ENCODE data around the gene OXCT1.

Gene OXCT1

DNA sequence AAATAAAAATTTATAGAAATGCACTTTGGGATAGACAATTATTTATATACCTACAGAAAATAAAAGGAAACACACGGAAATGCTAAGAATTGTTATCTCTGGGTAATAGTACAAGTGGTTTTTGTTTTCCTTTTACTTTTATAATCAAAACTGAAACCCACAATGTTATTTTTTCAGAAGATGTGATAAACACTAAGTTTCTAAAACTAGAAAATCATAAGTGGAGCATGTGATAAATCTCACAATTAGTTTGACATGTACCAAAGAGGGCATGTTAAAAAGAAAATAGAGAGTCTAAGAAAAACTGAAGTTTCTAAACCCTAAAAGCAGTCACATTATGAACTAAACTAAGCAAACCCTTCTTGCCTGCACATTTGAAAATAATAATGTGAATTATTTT is 61.1 kb downstream of the OXCT1 start:
- no peaks in the 10 kb centered on the region for H3K27me3 Mint-ChIP-seq
- H3K27ac Mint-ChIP-seq (ENCODE audit: low read depth) = no peak overlapping the region

DNA sequence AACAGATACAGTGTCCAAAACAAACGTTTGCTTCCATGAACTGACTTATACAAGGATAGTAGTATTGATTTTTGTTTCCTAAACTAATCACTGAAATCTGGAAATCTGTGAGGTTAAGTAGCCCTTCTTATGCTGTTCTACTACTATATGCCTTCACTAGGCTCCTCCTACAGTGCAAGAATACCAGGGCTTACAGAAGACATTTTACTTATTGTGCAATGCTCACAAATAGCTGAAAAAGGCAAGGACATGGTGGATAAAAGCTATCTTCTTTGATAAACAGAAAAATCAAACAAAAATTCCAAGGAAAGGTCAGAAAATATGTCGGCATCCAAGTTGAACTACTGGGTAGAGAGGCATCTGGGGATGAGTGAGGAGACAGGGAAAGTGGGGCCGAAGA is 61.9 kb downstream of the OXCT1 start:
- Mint-ChIP-seq H3K27me3 (no peaks in the 10 kb centered on the region), H3K4me3 (no peak overlapping the region), H3K27ac (ENCODE audit: low read depth) (no peak overlapping the region), H3K36me3 (ENCODE audit: insufficient read depth) (peaks cover 11% of the 10 kb centered on the region), H3K4me1 (peaks cover 44% of the 10 kb centered on the region), H3K9me3 (no peaks in the 10 kb centered on the region)
- DNase-seq (ENCODE audit: low spot score in 2 of 2) (no peak), ATAC-seq (replicated peaks; ENCODE audit: extremely low read depth, poor library complexity, severe bottlenecking) (no peak)

More for the DNA sequence above, 61.1 kb downstream of the OXCT1 start:
- ATAC-seq (replicated peaks; ENCODE audit: extremely low read depth, poor library complexity, severe bottlenecking) = no peak
- no peak for DNase-seq (ENCODE audit: low spot score in 2 of 2)
- Mint-ChIP-seq H3K9me3 (no peaks in the 10 kb centered on the region), H3K4me3 (no peak overlapping the region), H3K36me3 (ENCODE audit: insufficient read depth) (peaks cover 8% of the 10 kb centered on the region), H3K4me1 (peaks cover 48% of the 10 kb centered on the region)

DNA sequence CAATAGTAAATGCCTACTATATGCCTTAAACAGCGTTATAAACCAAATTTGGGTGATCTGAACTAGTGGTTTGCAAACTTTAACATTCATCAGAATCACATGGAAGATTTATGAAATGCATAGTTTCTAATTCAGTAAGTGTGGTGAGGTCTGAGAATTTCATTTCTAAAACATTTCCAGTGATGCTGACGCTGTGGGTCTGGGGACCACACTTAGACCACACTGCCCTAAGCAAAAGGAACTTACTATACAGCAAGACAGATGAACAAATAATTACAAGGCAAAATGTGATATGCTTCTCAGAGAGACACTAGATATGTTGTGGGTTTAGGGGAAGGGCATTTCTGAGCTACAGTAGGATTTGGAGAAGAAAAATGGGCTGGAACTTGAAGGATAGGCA is 72.6 kb downstream of the OXCT1 start:
- H3K36me3 Mint-ChIP-seq (ENCODE audit: insufficient read depth) = peaks cover 21% of the 10 kb centered on the region
- no peaks in the 10 kb centered on the region for H3K9me3 Mint-ChIP-seq
- no peak for ATAC-seq (replicated peaks; ENCODE audit: extremely low read depth, poor library complexity, severe bottlenecking)

DNA sequence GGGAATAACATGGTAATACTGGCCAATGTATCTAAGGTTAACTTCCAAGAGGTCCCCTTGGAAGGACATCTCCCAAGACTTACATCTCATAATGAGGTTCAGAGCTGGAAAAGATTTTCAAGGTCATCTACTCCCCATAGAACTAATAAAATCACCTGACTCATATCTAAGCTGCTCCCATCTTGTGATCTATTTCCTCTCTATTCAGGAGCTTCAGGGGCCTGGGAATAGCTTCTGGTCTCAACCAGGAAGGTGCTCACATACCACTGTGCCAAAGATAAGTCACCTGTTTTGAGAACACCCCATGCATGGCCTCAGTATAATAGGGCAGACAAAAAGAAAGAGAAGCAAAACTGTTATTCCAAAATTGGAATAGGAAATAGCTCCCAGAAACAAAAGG is 74.2 kb downstream of the OXCT1 start:
- H3K4me1 Mint-ChIP-seq = no peaks in the 10 kb centered on the region
- H3K36me3 Mint-ChIP-seq (ENCODE audit: insufficient read depth) = peaks cover 28% of the 10 kb centered on the region
- no peak overlapping the region for H3K4me3 Mint-ChIP-seq
- no peaks in the 10 kb centered on the region for H3K9me3 Mint-ChIP-seq
- H3K27ac Mint-ChIP-seq (ENCODE audit: low read depth) = no peak overlapping the region
- ATAC-seq (replicated peaks; ENCODE audit: extremely low read depth, poor library complexity, severe bottlenecking) (no peak), DNase-seq (ENCODE audit: low spot score in 2 of 2) (no peak)
- H3K27me3 Mint-ChIP-seq = no peaks in the 10 kb centered on the region

More for the DNA sequence above, 72.6 kb downstream of the OXCT1 start:
- Mint-ChIP-seq H3K4me1 (no peaks in the 10 kb centered on the region), H3K27ac (ENCODE audit: low read depth) (peak overlapping the region; percentile 1), H3K27me3 (no peaks in the 10 kb centered on the region), H3K4me3 (no peak overlapping the region)
- DNase-seq (ENCODE audit: low spot score in 2 of 2) = no peak

DNA sequence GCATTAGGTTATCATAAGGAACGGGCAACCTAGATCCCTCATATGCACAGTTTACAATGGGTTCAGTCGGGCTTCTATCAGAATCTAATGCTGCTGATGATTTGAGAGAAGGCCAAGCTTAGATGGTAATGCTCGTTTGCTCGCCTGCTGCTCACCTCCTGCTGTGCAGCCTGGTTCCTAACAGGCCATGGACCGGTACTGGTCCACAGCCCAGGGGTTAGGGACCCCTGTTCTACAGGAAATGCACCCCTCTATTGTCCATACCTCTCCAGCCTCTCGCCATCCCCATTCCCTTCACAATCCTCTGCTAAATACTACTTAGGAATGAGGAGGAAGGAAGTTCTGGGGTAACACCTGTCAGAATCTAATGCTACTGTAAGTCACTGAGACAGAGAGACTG is 75.1 kb downstream of the OXCT1 start:
- Mint-ChIP-seq H3K9me3 (no peaks in the 10 kb centered on the region), H3K4me3 (no peak overlapping the region), H3K27me3 (no peaks in the 10 kb centered on the region), H3K4me1 (no peaks in the 10 kb centered on the region), H3K27ac (ENCODE audit: low read depth) (no peak overlapping the region), H3K36me3 (ENCODE audit: insufficient read depth) (peaks cover 24% of the 10 kb centered on the region)
- no peak for ATAC-seq (replicated peaks; ENCODE audit: extremely low read depth, poor library complexity, severe bottlenecking)
- no peak for DNase-seq (ENCODE audit: low spot score in 2 of 2)

DNA sequence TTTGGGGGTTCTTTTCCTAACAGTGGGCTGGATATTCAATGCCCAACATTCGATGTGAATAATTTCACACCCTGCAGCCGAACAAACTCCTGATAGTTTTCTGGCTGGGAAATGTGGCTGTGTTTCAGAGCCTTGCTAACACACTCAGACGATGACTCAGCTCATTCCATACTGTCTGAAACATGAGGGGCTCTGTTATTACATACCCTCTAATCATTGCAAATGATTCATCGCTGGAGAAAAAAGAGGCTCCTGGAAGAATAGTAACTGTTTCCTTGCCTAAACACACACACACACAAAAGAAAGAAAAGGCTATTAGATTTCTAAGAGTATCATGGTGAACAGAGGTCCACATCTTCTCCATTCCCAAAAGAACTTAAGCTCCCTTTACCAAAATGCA is 75.8 kb downstream of the OXCT1 start:
- H3K27me3 Mint-ChIP-seq = no peaks in the 10 kb centered on the region
- DNase-seq (ENCODE audit: low spot score in 2 of 2) (no peak), ATAC-seq (replicated peaks; ENCODE audit: extremely low read depth, poor library complexity, severe bottlenecking) (no peak)
- no peaks in the 10 kb centered on the region for H3K4me1 Mint-ChIP-seq
- no peak overlapping the region for H3K27ac Mint-ChIP-seq (ENCODE audit: low read depth)
- H3K9me3 Mint-ChIP-seq = no peaks in the 10 kb centered on the region
- peaks cover 24% of the 10 kb centered on the region for H3K36me3 Mint-ChIP-seq (ENCODE audit: insufficient read depth)
- no peak overlapping the region for H3K4me3 Mint-ChIP-seq

DNA sequence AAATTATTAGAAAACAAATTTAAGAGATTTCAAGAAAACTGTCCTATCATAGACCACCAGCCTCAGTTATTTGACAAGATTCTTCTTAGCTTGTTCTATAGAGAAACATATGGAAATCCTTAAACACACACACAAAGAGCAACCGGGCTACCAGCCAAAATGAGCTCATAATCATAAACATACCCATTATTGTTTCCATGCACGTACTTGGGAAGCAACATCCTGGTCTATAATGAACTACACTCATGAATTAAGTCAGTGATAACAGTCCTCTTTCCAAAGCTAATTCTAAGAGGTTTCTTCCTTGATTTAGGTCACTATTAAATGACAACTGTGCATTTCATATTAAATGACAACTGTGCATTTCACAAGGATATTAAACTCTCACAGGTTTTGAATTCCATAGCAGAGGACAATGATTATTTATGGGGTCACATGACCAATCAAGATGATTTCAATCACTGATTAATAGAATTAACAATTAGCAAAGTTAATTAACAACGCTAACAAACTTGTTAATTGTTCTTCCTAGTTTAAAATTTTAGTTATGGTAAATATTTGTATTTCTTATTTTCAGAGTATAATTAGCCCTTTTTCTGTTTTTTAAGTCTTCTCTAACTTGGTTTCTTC is 77.0 kb downstream of the OXCT1 start:
- Mint-ChIP-seq H3K4me3 (no peak overlapping the region), H3K36me3 (ENCODE audit: insufficient read depth) (peaks cover 24% of the 10 kb centered on the region), H3K27me3 (no peaks in the 10 kb centered on the region), H3K4me1 (no peaks in the 10 kb centered on the region), H3K9me3 (no peaks in the 10 kb centered on the region), H3K27ac (ENCODE audit: low read depth) (no peak overlapping the region)
- ATAC-seq (replicated peaks; ENCODE audit: extremely low read depth, poor library complexity, severe bottlenecking) (no peak), DNase-seq (ENCODE audit: low spot score in 2 of 2) (no peak)

DNA sequence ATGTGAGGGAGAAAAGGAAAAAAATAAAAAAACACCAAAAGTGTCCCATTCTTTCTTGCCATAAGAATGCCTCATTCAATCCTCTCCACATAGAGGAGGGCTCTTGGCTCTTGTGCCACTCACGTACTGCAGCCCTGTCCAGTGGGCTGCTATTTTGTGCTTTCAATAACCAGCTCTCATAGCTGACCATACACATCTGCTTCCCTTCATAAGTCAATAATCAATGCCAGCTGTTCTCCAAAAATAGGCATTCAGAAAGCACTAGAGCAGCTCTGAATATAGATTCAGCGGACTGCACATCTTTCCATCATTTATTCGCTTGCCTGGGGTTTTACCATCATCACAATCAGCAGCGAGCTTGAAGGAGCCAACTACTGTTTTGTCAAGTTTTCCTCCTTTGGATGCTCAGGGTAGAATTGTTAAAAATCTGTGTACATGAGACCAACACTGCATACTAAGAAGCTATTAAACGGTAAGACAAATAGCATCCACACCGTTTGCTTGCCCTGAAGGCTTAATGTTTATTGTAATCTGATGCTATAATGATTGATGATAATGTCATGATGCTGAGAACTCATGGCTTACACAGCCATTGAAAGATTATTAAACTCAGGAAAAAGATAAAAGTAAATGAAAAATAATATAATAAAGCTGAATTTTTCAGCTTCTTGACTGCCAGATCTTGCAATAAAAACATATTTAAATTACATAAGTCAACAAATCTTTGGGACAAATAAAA is 80.0 kb downstream of the OXCT1 start:
- H3K27ac Mint-ChIP-seq (ENCODE audit: low read depth) = no peak overlapping the region
- H3K36me3 Mint-ChIP-seq (ENCODE audit: insufficient read depth) = peaks cover 22% of the 10 kb centered on the region
- no peak for ATAC-seq (replicated peaks; ENCODE audit: extremely low read depth, poor library complexity, severe bottlenecking)

DNA sequence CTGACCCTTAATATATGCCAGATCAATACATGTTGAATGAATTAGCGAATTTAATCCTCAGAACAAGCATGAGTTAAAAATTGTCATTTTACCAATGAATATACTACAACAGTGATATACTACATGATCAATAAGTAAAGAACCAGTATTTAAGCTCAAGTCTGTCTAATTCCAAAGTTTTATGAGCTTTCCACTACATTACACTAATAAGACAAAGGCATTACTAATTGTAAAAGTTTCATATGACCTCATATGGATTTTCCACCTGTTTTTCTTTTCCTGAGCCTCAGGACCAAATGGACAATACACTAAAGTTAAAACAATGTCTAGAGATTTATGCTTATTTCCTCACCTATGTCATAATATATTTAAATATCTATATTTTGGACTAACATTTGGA is 80.8 kb downstream of the OXCT1 start:
- Mint-ChIP-seq H3K36me3 (ENCODE audit: insufficient read depth) (peaks cover 21% of the 10 kb centered on the region), H3K4me1 (peaks cover 14% of the 10 kb centered on the region), H3K27me3 (no peaks in the 10 kb centered on the region), H3K27ac (ENCODE audit: low read depth) (no peak overlapping the region), H3K9me3 (no peaks in the 10 kb centered on the region), H3K4me3 (no peak overlapping the region)
- ATAC-seq (replicated peaks; ENCODE audit: extremely low read depth, poor library complexity, severe bottlenecking) = no peak
- no peak for DNase-seq (ENCODE audit: low spot score in 2 of 2)

More for the DNA sequence above, 80.0 kb downstream of the OXCT1 start:
- no peaks in the 10 kb centered on the region for H3K27me3 Mint-ChIP-seq
- H3K9me3 Mint-ChIP-seq = no peaks in the 10 kb centered on the region
- no peak for DNase-seq (ENCODE audit: low spot score in 2 of 2)
- H3K4me3 Mint-ChIP-seq = no peak overlapping the region
- H3K4me1 Mint-ChIP-seq = peaks cover 14% of the 10 kb centered on the region

DNA sequence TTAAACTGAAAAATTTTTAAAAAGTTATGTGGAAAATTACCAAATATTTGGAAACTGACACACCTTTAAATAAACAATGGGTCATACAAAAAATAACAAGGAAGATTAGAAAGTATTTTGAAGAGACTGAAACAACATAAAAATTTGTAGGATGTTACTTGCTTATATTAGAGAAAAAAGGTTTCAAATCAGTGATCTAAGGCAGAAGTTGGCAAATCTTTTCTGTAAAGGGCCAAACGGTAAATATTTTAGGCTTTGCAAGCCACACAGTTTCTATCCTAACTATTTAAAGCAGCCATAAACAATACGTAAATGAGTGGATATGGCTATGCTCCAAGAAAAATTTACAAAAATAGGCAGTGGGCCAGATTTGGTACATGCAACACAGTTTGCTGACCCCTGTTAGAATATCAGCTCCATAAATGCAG is 81.3 kb downstream of the OXCT1 start:
- Mint-ChIP-seq H3K36me3 (ENCODE audit: insufficient read depth) (peaks cover 24% of the 10 kb centered on the region), H3K27ac (ENCODE audit: low read depth) (no peak overlapping the region), H3K9me3 (no peaks in the 10 kb centered on the region), H3K27me3 (no peaks in the 10 kb centered on the region), H3K4me1 (peaks cover 14% of the 10 kb centered on the region), H3K4me3 (no peak overlapping the region)
- DNase-seq (ENCODE audit: low spot score in 2 of 2) (no peak), ATAC-seq (replicated peaks; ENCODE audit: extremely low read depth, poor library complexity, severe bottlenecking) (no peak)

DNA sequence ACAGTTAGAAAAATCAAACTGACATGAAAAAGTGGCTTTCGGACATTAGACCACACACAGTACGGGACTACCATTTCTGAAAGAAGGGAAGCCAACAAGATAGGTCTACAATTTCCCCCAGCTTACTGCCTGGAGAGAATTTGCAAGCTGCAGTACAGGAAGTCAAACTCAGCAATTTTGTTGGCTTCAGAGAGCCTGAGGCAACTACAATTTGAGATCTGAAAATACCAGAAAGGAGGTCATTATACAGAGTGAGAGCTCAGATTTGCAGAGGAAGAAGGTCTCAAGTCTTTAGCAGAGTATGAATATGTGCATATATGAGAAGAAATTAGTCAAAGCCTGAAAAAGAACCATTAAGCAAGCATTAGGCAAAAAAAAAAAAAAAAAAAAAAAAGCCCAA is 83.0 kb downstream of the OXCT1 start:
- no peak for DNase-seq (ENCODE audit: low spot score in 2 of 2)
- ATAC-seq (replicated peaks; ENCODE audit: extremely low read depth, poor library complexity, severe bottlenecking) = no peak
- no peaks in the 10 kb centered on the region for H3K9me3 Mint-ChIP-seq
- no peaks in the 10 kb centered on the region for H3K27me3 Mint-ChIP-seq
- no peak overlapping the region for H3K4me3 Mint-ChIP-seq
- H3K36me3 Mint-ChIP-seq (ENCODE audit: insufficient read depth) = peaks cover 29% of the 10 kb centered on the region
- H3K27ac Mint-ChIP-seq (ENCODE audit: low read depth) = no peak overlapping the region
- H3K4me1 Mint-ChIP-seq = peaks cover 19% of the 10 kb centered on the region

DNA sequence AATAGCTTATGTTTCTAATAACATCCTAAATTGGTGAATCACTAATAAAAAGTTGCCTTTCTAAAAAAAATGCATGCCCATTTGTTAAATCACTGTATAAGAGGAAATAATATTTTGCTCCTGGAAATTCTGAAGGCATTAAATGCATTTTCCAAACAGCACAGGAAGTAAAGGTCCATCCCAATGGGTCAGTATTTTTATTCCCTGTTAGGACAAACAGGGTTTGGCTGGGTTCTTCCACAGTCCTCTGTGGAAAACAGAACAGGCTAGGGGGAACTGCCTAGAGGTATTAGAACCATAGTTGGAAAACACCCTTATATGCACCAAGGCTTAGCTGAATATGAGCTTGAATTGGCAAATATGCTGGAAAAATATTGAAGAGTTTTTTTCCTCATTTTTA is 85.2 kb downstream of the OXCT1 start:
- H3K36me3 Mint-ChIP-seq (ENCODE audit: insufficient read depth) = peaks cover 28% of the 10 kb centered on the region
- H3K27me3 Mint-ChIP-seq = no peaks in the 10 kb centered on the region
- H3K27ac Mint-ChIP-seq (ENCODE audit: low read depth) = peak overlapping the region; percentile 66
- H3K9me3 Mint-ChIP-seq = no peaks in the 10 kb centered on the region
- peaks cover 24% of the 10 kb centered on the region for H3K4me1 Mint-ChIP-seq
- no peak for ATAC-seq (replicated peaks; ENCODE audit: extremely low read depth, poor library complexity, severe bottlenecking)
- H3K4me3 Mint-ChIP-seq = no peak overlapping the region
- no peak for DNase-seq (ENCODE audit: low spot score in 2 of 2)

DNA sequence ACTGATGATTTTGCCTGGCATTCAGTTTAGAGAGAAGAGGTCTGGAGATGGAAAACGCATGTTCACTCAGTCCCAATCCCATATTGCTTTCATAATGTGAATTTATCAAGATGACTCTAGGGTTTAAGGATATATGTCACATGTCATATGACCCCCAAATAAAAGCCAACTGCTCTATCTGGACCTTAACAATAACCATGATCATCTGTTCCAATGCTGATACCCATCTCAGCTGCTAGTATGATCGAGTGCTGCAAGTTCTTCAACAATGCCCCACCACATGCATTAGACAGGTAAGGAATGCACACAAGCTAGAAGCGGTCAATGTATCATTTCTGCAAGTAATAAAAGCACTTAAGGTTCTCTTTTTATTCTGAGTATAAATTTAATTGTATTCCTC is 91.8 kb downstream of the OXCT1 start:
- no peak overlapping the region for H3K4me3 Mint-ChIP-seq
- peaks cover 9% of the 10 kb centered on the region for H3K36me3 Mint-ChIP-seq (ENCODE audit: insufficient read depth)
- peaks cover 6% of the 10 kb centered on the region for H3K4me1 Mint-ChIP-seq
- H3K9me3 Mint-ChIP-seq = no peaks in the 10 kb centered on the region
- no peak for ATAC-seq (replicated peaks; ENCODE audit: extremely low read depth, poor library complexity, severe bottlenecking)
- H3K27ac Mint-ChIP-seq (ENCODE audit: low read depth) = no peak overlapping the region
- no peak for DNase-seq (ENCODE audit: low spot score in 2 of 2)
- H3K27me3 Mint-ChIP-seq = no peaks in the 10 kb centered on the region
